Measurements from ENCODE around the gene CAP1. TPM values are rescaled to one million over a fixed set of nuclear protein-coding genes. Genes with fewer than 3 reads are reported as not detected.

Gene CAP1
- total RNA-seq, 1 experiment from 2014 or later, result 255 TPM

GRCh38 chr1:40047276-40047675 lies 6.7 kb downstream of the CAP1 start:
- Histone ChIP-seq H3K4me1 (ENCODE audit: insufficient read depth, low read length) (no peaks in the 10 kb centered on the region), H2BK12ac (ENCODE audit: insufficient read length, low read depth, low read length) (no peak overlapping the region), H4K8ac (replicated peaks; ENCODE audit: insufficient read length, low read depth, low read length) (no peak overlapping the region), H4K91ac (ENCODE audit: insufficient read length, low read depth, low read length) (no peak overlapping the region), H3K27me3 (ENCODE audit: insufficient read depth, low read length) (no peaks in the 10 kb centered on the region), H3K14ac (ENCODE audit: insufficient read depth, low read length) (no peak overlapping the region), H3K4ac (ENCODE audit: low read depth, low read length) (no peak overlapping the region), H3T11ph (ENCODE audit: low read length) (no peak overlapping the region), H2BK15ac (ENCODE audit: low read depth, low read length) (no peak overlapping the region), H3K23ac (ENCODE audit: insufficient read length, low read depth, low read length) (no peak overlapping the region), H4K20me1 (ENCODE audit: control insufficient read depth, insufficient read depth, insufficient read length) (no peaks in the 10 kb centered on the region), H3K4me2 (ENCODE audit: insufficient read depth, insufficient read length, low read length) (no peak overlapping the region), H3K18ac (ENCODE audit: insufficient read length, low read depth, low read length) (no peak overlapping the region), H2BK120ac (ENCODE audit: low read depth, low read length, poor library complexity, severe bottlenecking) (no peak overlapping the region), H3K79me2 (ENCODE audit: insufficient read depth, low read length) (peaks cover 30% of the 10 kb centered on the region), H3K79me1 (ENCODE audit: insufficient read depth, low read depth, low read length, poor library complexity, severe bottlenecking) (peaks cover 7% of the 10 kb centered on the region), H2BK20ac (ENCODE audit: low read depth, low read length, poor library complexity, severe bottlenecking) (no peak overlapping the region), H3K9ac (ENCODE audit: extremely low read depth, insufficient read length, low read length) (no peak overlapping the region), H2AFZ (ENCODE audit: low read length) (no peak overlapping the region), H2AK5ac (ENCODE audit: insufficient read length, low read length) (no peak overlapping the region), H3K27ac (ENCODE audit: insufficient read length, low read depth, low read length) (no peak overlapping the region), H4K5ac (ENCODE audit: insufficient read length, low read depth, low read length) (no peak overlapping the region), H3K23me2 (ENCODE audit: insufficient read length, low read depth, low read length, poor library complexity, severe bottlenecking) (no peaks in the 10 kb centered on the region), H3K9me3 (ENCODE audit: control insufficient read depth, low read depth, low read length) (no peaks in the 10 kb centered on the region), H3K56ac (ENCODE audit: insufficient read length, low read depth, low read length) (no peak overlapping the region), H2BK5ac (ENCODE audit: insufficient read length, low read length) (no peak overlapping the region)
- Mint-ChIP-seq H3K36me3 (ENCODE audit: insufficient read depth in 1 of 3, low read depth in 3 of 3) (peaks cover 9 to 38% (median 14%) of the 10 kb centered on the region in 3 experiments; a peak in 6 of 7 replicates), H3K27ac (no peak overlapping the region), H3K4me1 (peaks cover 1 to 6% of the 10 kb centered on the region in 2 experiments; a peak in 3 of 4 replicates), H3K27me3 (ENCODE audit: low read depth) (no peaks in the 10 kb centered on the region), H3K9me3 (no peaks in the 10 kb centered on the region), H3K4me3 (no peak overlapping the region)
- no CpG with 5 or more reads among the region's 2 CpGs for WGBS (ENCODE audit: extremely low coverage, insufficient read length, low lambda C conversion rate)
- TF ChIP-seq, protein P1, sequence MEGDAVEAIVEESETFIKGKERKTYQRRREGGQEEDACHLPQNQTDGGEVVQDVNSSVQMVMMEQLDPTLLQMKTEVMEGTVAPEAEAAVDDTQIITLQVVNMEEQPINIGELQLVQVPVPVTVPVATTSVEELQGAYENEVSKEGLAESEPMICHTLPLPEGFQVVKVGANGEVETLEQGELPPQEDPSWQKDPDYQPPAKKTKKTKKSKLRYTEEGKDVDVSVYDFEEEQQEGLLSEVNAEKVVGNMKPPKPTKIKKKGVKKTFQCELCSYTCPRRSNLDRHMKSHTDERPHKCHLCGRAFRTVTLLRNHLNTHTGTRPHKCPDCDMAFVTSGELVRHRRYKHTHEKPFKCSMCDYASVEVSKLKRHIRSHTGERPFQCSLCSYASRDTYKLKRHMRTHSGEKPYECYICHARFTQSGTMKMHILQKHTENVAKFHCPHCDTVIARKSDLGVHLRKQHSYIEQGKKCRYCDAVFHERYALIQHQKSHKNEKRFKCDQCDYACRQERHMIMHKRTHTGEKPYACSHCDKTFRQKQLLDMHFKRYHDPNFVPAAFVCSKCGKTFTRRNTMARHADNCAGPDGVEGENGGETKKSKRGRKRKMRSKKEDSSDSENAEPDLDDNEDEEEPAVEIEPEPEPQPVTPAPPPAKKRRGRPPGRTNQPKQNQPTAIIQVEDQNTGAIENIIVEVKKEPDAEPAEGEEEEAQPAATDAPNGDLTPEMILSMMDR (conservative IDR thresholded peaks at IDR 0.05), result no peak
- DNase-seq, result no peak
